DND-41 (cell line): ENCODE measurements around the gene DTNB.

Source experiments
- ATAC-seq: fragments of 200-7000 bp; cut with Tn5 transposase; 3 replicates; pipeline ENCODE4 v1.9.1; 2021; ENCODE audit warnings: low read depth; ENCODE audit not compliant: insufficient read depth
- DNase-seq: peaks from one replicate; pipeline ENCODE4 v3.0.0-alpha.2; 2020
- H2AFZ ChIP-seq: 2 replicates; pipeline ENCODE4 v1.6.0; 2012; ENCODE audit warnings: low read depth, low read length
- H3K27ac ChIP-seq: 2 replicates; pipeline ENCODE4 v1.5.1; 2012; ENCODE audit warnings: low read length, inconsistent platforms
- H3K27me3 ChIP-seq: fragments of 200-600 bp; sonication (generic); 2 replicates; pipeline ENCODE4 v1.6.0; 2012; ENCODE audit warnings: low read length, mild to moderate bottlenecking, inconsistent platforms; ENCODE audit not compliant: insufficient read depth, poor library complexity
- H3K36me3 ChIP-seq: 2 replicates; pipeline ENCODE4 v1.5.1; 2012; ENCODE audit warnings: low read length, inconsistent platforms; ENCODE audit not compliant: insufficient read depth
- H3K4me1 ChIP-seq: 2 replicates; pipeline ENCODE4 v1.5.1; 2012; ENCODE audit warnings: mild to moderate bottlenecking, low read length; ENCODE audit not compliant: insufficient read depth
- H3K4me2 ChIP-seq: 2 replicates; pipeline ENCODE4 v1.6.0; 2012; ENCODE audit warnings: mild to moderate bottlenecking, moderate library complexity, low read length, inconsistent platforms; ENCODE audit not compliant: insufficient read depth
- H3K4me3 ChIP-seq, 2 experiments: fragments of 200-600 bp in 1 of 2; shearing (Covaris generic) in 1 of 2; 2 replicates each; pipeline ENCODE4 v1.5.1; 2012 to 2016; ENCODE audit warnings: inconsistent platforms in 2 of 2, low read length in 2 of 2, mild to moderate bottlenecking in 2 of 2, low read depth in 1 of 2, moderate library complexity in 1 of 2
- H3K79me2 ChIP-seq: 2 replicates; pipeline ENCODE4 v1.6.0; 2012; ENCODE audit warnings: low read length, inconsistent platforms; ENCODE audit not compliant: insufficient read depth
- H3K9ac ChIP-seq: 2 replicates; pipeline ENCODE4 v1.6.0; 2012; ENCODE audit warnings: low read depth, mild to moderate bottlenecking, inconsistent platforms, low read length, moderate library complexity
- H3K9me3 ChIP-seq: 2 replicates; pipeline ENCODE4 v1.5.1; 2012; ENCODE audit warnings: low read length, moderate library complexity, mild to moderate bottlenecking, inconsistent platforms; ENCODE audit not compliant: insufficient read depth, severe bottlenecking
- H4K20me1 ChIP-seq: 2 replicates; pipeline ENCODE4 v1.6.0; 2012; ENCODE audit warnings: low read length; ENCODE audit not compliant: insufficient read depth
- CTCF ChIP-seq: IDR thresholded peaks from 2 replicates; pipeline ENCODE4 v1.5.1; 2012; ENCODE audit warnings: borderline replicate concordance, low read length, moderate library complexity, mild to moderate bottlenecking; ENCODE audit not compliant: poor library complexity, severe bottlenecking; ENCODE audit errors: extremely low read depth
- EZH2 ChIP-seq: IDR thresholded peaks from 3 replicates; pipeline ENCODE4 v1.6.1; 2012; ENCODE audit warnings: borderline replicate concordance, low read depth, mild to moderate bottlenecking, moderate library complexity, low read length, inconsistent platforms; ENCODE audit not compliant: severe bottlenecking

Gene DTNB

GRCh38 chr2:25582077-25582830, 91.1 kb downstream of the DTNB start:
- DNase-seq (no peak), ATAC-seq (no peak)

DNA sequence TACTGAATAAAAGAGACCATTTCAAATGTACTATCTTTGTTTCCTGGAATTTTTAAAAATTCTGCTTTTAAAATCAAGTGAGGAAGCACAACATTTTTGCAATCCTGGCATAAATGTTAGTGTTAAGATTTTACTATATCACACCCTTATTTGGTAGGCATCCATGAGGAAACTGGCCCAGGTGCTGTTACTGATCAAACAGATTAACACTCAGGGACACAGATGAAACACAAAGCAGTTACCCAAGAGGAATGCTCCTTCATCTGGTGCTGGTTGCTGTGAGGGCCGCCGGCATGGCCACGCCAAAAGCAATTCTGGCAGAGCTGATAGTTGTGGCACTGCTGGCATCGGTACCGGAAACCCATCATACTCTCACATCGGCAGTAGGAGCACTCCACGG, 96.8 kb downstream of the DTNB start:
- no peaks in the 10 kb centered on the region for H3K9me3 ChIP-seq
- no peaks in the 10 kb centered on the region for H3K27me3 ChIP-seq
- DNase-seq = no peak
- no peak for ATAC-seq
- no peaks in the 10 kb centered on the region for H3K4me1 ChIP-seq
- no peak overlapping the region for H3K4me2 ChIP-seq
- no peak overlapping the region for H3K9ac ChIP-seq
- no peaks in the 10 kb centered on the region for H4K20me1 ChIP-seq
- no peaks in the 10 kb centered on the region for H3K79me2 ChIP-seq
- TF ChIP-seq CTCF (no peak), EZH2 (no peak)
- no peak overlapping the region for H3K27ac ChIP-seq
- H3K36me3 ChIP-seq = no peaks in the 10 kb centered on the region
- H3K4me3 ChIP-seq = no peak overlapping the region
- no peak overlapping the region for H2AFZ ChIP-seq

More at GRCh38 chr2:25582077-25582830, 91.1 kb downstream of the DTNB start:
- H3K79me2 ChIP-seq = no peaks in the 10 kb centered on the region
- H3K36me3 ChIP-seq = no peaks in the 10 kb centered on the region
- H3K9ac ChIP-seq = no peak overlapping the region
- no peak overlapping the region for H3K4me2 ChIP-seq
- H4K20me1 ChIP-seq = no peaks in the 10 kb centered on the region
- H3K4me3 ChIP-seq = no peak overlapping the region
- H3K9me3 ChIP-seq = no peaks in the 10 kb centered on the region
- TF ChIP-seq CTCF (no peak), EZH2 (no peak)
- H2AFZ ChIP-seq = no peak overlapping the region
- no peaks in the 10 kb centered on the region for H3K4me1 ChIP-seq
- H3K27me3 ChIP-seq = no peaks in the 10 kb centered on the region
- H3K27ac ChIP-seq = no peak overlapping the region

GRCh38 chr2:25572638-25573037, 100.7 kb downstream of the DTNB start:
- ATAC-seq (no peak), DNase-seq (no peak)
- Histone ChIP-seq H3K27me3 (no peaks in the 10 kb centered on the region), H3K9me3 (no peaks in the 10 kb centered on the region), H2AFZ (no peak overlapping the region), H3K36me3 (no peaks in the 10 kb centered on the region), H4K20me1 (no peaks in the 10 kb centered on the region), H3K4me1 (no peaks in the 10 kb centered on the region), H3K27ac (no peak overlapping the region), H3K79me2 (no peaks in the 10 kb centered on the region), H3K9ac (no peak overlapping the region), H3K4me3 (no peak overlapping the region), H3K4me2 (no peak overlapping the region)
- TF ChIP-seq EZH2 = no peak
- no peak for TF ChIP-seq CTCF

DNA sequence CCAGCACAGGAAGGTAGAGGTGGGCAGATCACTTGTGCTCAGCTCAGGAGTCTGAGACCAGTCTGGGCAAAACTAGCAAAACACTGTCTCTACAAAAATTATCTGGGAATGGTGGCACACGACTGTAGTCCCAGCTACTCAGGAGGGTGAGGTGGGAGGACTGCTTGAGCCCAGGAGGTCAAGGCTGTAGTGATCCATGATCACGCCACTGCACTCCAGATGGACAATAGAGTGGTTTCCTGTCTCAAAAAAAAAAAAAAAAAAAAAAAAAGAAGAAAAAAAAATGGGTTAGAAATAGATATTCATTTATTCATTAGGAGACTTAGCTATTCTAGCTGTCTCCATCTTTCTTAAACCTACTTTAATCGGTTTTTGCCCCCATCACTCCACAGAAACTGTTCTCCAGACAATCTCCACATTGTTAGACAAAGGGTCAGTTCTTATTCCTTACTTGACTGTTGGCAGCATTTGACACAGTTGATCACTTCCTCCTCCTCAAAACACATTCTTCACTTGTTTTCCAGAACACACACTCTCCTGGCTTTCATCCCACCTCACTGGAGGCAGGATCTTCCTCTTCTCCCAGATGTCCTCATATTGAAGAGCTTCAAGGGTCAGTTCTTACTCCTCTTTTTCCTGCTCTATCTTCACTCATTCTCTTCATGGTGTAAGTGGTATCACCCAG, 103.1 kb downstream of the DTNB start:
- Histone ChIP-seq H4K20me1 (no peaks in the 10 kb centered on the region), H3K4me3 (no peak overlapping the region), H3K27me3 (no peaks in the 10 kb centered on the region), H3K27ac (no peak overlapping the region), H3K9ac (no peak overlapping the region), H2AFZ (no peak overlapping the region), H3K4me1 (no peaks in the 10 kb centered on the region), H3K9me3 (no peaks in the 10 kb centered on the region), H3K79me2 (no peaks in the 10 kb centered on the region), H3K4me2 (no peak overlapping the region), H3K36me3 (no peaks in the 10 kb centered on the region)
- DNase-seq (no peak), ATAC-seq (no peak)
- TF ChIP-seq CTCF (no peak), EZH2 (no peak)
